Activated naive CD8-positive, alpha-beta T cell treated with anti-CD3 and anti-CD28 coated beads, Interleukin-2, amount 10 ng/mL, durations not matched to agents 7 days and 5 days (primary cell): ENCODE data around the gene IL37. TPM values are rescaled to one million over a fixed set of nuclear protein-coding genes. Genes with fewer than 3 reads are reported as not detected.
A peak's percentile ranks its signal among the peaks of the same experiment; 100 is the strongest.

Experiments
- ATAC-seq: fragments of 150-1000 bp; cut with Tn5 transposase; one replicate; pipeline ENCODE4 v1.10.0; 2021; ENCODE audit warnings: low read depth, moderate library complexity
- POLR2A ChIA-PET: fragments of 350-600 bp; sonication (Branson Sonifier 250); formaldehyde crosslinking; loops from one replicate; lab custom pipeline; 2021; ENCODE audit warnings: antibody characterized with exemption; lab: Charles Lee
- DNase-seq: peaks from one replicate; pipeline ENCODE4 v3.0.0; 2021
- H3K27ac Mint-ChIP-seq: one replicate; pipeline ENCODE4 v1.8.0; 2022; ENCODE audit warnings: mild to moderate bottlenecking, mixed read lengths
- H3K27me3 Mint-ChIP-seq: one replicate; pipeline ENCODE4 v1.8.0; 2022; ENCODE audit warnings: mild to moderate bottlenecking, moderate library complexity, mixed read lengths
- H3K36me3 Mint-ChIP-seq: one replicate; pipeline ENCODE4 v1.8.0; 2021; ENCODE audit warnings: mild to moderate bottlenecking, mixed read lengths
- H3K4me1 Mint-ChIP-seq: one replicate; pipeline ENCODE4 v1.8.0; 2021; ENCODE audit warnings: mixed read lengths
- H3K4me3 Mint-ChIP-seq: one replicate; pipeline ENCODE4 v1.8.0; 2022; ENCODE audit warnings: mild to moderate bottlenecking, moderate library complexity, mixed read lengths
- H3K9me3 Mint-ChIP-seq: one replicate; pipeline ENCODE4 v1.8.0; 2021; ENCODE audit warnings: mixed read lengths
- total RNA-seq, 2 experiments: library from RNA; stranded (reverse); gene quantifications; one replicate each; pipeline ENCODE4 v1.2.3, GENCODE V29; 2021

Gene IL37, protein sequence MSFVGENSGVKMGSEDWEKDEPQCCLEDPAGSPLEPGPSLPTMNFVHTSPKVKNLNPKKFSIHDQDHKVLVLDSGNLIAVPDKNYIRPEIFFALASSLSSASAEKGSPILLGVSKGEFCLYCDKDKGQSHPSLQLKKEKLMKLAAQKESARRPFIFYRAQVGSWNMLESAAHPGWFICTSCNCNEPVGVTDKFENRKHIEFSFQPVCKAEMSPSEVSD
- not detected for total RNA-seq

DNA sequence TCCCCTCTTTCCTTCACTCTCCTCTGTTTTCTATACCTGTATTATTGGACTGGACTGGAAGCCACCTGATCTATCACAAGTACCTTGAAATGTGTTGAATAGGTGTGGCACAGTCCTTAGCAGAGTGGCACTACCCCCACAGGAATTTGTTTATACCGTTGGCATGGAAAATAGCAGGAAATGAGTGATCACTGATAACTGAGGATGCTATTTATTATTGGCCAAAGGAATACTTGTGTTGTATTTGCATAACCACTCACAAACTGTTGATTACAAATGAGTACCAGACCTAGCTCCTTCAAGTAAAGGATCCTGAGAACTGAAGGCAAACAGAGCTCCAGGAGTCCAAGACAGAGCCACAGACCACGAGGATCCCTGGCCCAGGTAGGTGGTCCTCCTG lies at the start of gene IL37:
TSS of gene IL37 (plus strand) at position 301 of the 400 bp plus-strand sequence. CDS start 1,848 bp downstream, outside the sequence.
- peaks cover 11% of the 10 kb centered on the region for H3K4me1 Mint-ChIP-seq
- peaks cover 6% of the 10 kb centered on the region for H3K27me3 Mint-ChIP-seq
- no peak within 1 kb of the TSS for H3K27ac Mint-ChIP-seq
- no peak within 1 kb of the TSS for H3K4me3 Mint-ChIP-seq
- no peak for ATAC-seq
- POLR2A ChIA-PET = no interaction called here
- no peak for DNase-seq
- peaks cover 2% of the 10 kb centered on the region for H3K9me3 Mint-ChIP-seq
- H3K36me3 Mint-ChIP-seq = no peaks in the 10 kb centered on the region

DNA sequence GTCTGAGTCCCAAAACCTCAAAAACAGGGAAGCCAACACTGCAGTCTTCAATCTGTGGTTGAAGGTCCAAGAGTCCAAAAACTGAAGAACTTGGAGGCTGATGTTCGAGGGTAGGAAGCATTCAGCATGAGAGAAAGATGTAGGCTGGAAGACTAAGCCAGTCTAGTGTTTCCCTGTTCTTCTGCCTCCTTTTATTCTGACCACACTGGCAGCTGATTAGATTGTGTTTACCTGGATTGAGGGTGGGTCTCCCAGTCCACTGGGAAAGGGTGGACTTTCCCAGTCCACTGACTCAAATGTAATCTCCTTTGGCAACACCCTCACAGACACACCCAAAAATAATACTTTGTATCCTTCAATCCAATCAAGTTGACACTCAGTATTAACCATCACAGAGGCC lies 46.9 kb upstream of the IL37 start:
- Mint-ChIP-seq H3K4me1 (peaks cover 2% of the 10 kb centered on the region), H3K4me3 (no peak overlapping the region), H3K27me3 (peaks cover 20% of the 10 kb centered on the region), H3K27ac (no peak overlapping the region), H3K36me3 (peaks cover 7% of the 10 kb centered on the region), H3K9me3 (peaks cover 21% of the 10 kb centered on the region)
- ATAC-seq (no peak), DNase-seq (no peak)
- POLR2A ChIA-PET = no interaction called here

DNA sequence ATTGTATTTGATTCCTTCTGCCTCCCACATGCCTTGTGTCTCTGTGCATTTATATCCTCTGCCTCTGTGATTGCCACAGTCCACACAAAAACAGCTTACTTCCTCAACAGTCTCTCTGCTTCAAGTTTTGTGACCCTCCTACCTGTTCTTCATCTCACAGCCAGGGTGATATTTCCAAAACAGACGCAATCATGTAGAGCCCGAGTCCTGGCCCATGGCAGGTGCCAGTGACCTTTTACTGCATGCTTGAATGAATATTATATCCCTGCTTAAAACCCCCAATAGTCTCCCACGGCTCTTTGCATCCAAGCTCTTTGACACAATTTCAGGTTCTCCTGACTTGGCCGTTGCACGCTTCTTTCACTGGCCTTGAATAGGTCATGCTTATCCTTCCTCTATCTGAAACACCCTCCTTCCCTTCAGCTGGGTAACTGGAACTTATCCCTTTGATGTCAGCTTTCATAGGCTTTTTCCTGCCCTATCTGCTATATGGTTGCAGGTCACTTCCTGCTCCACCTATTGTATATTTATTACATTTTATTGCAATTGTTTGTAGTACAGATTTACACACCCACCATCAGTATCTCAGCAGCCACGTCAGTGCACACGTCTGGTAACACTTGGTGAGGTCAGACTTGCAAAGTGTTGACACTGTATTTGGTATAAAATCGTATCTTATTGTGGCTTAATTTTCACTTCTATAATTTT lies 44.7 kb upstream of the IL37 start:
- Mint-ChIP-seq H3K27me3 (peaks cover 26% of the 10 kb centered on the region), H3K4me3 (no peak overlapping the region), H3K9me3 (peaks cover 15% of the 10 kb centered on the region), H3K27ac (no peak overlapping the region), H3K4me1 (peaks cover 3% of the 10 kb centered on the region), H3K36me3 (peaks cover 3% of the 10 kb centered on the region)
- POLR2A ChIA-PET = no interaction called here
- DNase-seq (no peak), ATAC-seq (no peak)

DNA sequence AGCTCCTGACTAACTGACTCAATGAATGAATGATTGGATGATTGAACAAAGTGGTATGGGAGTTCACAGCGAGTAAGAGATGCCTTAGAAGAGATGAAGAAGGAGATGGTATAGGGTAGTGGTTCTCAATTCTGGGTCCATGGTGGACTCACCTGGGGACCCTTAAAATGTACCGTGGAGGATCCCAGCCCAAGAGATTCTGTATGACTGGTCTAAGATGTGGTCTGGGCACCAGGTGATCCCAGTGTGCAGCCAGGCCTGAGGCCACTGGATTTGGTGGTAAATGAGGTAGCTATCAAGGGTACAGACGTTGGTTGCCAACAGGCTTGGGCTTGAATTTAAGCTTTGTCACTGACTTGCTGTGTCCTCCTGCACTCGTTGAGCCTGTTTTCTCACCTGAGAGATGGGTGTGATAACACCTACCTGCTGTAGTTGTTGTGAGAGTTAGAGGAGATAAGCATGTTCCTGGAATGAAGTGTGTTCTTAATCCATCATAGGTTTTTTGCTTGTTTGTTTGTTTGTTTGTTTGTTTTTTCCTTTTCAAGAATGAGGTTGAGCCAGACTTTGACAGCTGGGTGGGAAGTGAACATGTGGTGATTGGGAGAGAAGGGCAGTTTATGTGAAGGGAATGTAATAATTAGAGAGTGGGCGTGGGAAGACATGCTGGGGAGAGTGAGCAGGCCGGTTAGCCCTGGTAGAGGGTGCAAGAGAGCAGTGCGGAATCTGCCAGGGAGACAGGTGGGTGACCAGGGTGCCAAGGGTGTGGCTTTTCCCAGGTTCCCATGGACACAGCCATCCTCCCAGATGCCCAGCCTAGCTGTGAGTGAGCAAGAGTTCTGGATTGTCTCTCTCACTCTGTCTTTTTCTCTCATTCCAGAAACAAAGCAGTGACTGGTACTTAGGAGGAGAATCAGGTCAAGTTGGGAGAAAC lies 43.0 kb upstream of the IL37 start:
- H3K27me3 Mint-ChIP-seq = peaks cover 42% of the 10 kb centered on the region
- H3K27ac Mint-ChIP-seq = no peak overlapping the region
- peaks cover 3% of the 10 kb centered on the region for H3K36me3 Mint-ChIP-seq
- POLR2A ChIA-PET = no interaction called here
- peaks cover 11% of the 10 kb centered on the region for H3K9me3 Mint-ChIP-seq
- DNase-seq (no peak), ATAC-seq (no peak)
- peaks cover 3% of the 10 kb centered on the region for H3K4me1 Mint-ChIP-seq
- no peak overlapping the region for H3K4me3 Mint-ChIP-seq

DNA sequence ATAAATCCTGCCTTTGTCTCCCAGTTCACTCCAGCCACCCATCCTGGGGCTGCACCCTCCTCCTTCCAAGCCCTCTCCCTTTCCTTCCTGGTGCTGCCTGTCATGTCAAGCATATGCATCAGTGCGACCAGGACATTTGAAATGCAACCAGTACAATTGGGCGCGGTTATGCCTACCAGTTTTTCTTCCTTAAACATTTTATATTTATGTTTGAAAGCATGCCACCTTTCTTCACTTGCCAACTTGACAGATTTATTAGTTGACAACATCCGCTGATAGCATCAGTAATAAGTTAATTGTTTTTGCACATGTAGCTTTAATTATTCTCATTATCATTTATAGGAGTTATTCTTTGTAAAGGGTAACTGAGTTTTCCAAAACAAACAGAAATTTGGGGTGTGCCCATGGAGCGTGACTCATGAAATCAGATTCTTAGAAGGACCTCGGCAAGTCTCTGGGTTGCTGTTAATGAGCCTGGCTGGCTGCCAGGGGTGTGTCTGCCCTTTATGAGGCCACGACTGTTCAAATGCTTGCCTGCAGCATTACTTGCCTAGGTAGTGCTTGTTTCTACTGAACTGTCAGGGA lies 41.6 kb upstream of the IL37 start:
- Mint-ChIP-seq H3K36me3 (peaks cover 3% of the 10 kb centered on the region), H3K9me3 (peaks cover 4% of the 10 kb centered on the region), H3K27ac (no peak overlapping the region), H3K27me3 (peaks cover 48% of the 10 kb centered on the region), H3K4me3 (no peak overlapping the region), H3K4me1 (peaks cover 3% of the 10 kb centered on the region)
- DNase-seq (no peak), ATAC-seq (no peak)
- POLR2A ChIA-PET = interaction anchor here (0.8 kb wide), 1 partner anchor 87 kb away, joined by 3 read pairs; no protein-coding TSS in a partner anchor

DNA sequence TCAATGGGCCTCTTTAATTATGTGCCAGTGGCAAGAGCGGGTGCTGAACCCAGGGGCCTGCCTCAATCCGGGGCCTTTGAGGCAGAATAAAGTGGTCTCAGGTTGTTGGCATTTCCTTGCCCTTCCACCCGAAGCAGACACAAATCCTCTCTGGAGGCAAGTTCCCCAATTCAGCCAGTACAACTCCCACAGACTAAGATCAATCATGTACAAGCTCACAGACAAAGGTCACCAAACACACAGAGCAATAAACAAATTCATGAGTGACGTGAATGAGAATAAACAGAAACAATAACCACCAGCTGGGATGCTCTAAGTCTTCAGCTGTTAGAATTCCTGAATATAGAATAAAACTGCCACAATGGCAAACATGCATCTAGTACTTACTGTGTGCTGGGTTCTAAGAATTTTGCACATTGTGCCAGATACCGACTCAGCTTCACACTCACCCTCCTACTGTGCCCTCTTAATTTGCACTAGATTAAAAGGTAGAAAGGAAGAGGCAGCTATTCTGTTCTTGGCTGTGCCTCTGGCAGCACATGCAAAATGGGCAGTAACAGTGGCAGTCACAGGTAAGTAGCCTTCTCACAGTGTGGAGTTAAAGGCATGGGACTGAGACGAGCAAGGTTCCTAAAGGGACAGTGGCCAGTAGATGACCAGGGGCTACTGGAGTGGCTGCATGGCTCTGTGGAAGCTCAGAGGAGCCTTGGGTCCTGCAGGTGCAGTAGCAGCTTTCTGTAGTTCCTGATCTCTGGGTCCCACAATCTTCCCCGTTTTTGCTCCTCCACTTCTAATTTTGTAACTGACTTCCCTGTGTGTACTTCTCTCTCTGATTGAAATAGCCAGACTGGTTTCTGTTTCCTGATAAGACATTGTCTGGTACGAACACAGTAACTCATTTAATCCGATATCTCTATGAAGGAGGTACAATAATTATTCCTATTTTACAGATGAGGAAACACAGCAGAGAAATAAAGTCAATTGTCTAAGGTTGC lies 39.8 kb upstream of the IL37 start:
- no peak overlapping the region for H3K27ac Mint-ChIP-seq
- ATAC-seq = no peak

DNA sequence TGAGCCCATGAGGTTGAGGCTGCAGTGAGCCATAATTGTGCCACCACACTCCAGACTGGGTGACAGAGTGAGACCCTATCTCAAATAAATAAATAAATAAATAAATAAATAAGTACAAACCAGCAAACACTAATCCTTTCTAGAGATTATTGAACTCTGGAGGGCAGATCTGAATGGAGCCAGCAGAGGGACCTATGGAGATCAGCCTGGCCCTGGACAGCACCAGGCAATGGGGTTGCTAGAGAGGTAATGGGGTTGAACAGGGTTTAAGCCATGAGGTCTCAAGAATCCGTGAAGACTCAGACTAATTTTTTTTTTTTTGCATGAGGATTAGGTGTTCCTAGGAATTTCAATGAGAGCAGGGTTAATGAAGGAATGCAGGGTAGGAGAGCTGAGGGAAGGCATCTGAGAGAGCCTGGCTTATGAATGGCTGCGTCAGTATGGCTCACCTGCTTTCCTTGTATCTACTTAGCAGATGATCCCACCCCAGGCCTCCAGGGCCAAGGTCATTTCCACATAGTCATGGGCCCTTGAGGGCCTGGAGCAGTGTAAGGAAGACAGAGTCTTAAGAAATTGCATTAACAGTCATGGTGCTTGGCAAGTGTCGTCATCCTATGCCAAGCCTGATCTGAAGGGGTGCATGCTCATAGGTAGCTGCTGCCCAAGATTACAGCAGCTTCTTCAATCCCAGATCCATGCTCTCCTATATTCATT lies 34.6 kb upstream of the IL37 start:
- H3K36me3 Mint-ChIP-seq = no peaks in the 10 kb centered on the region
- ATAC-seq (no peak), DNase-seq (no peak)
- H3K9me3 Mint-ChIP-seq = no peaks in the 10 kb centered on the region
- no peak overlapping the region for H3K27ac Mint-ChIP-seq
- H3K4me1 Mint-ChIP-seq = peaks cover 12% of the 10 kb centered on the region
- H3K27me3 Mint-ChIP-seq = peaks cover 29% of the 10 kb centered on the region
- POLR2A ChIA-PET = no interaction called here
- H3K4me3 Mint-ChIP-seq = no peak overlapping the region

More for the DNA sequence above, 39.8 kb upstream of the IL37 start:
- Mint-ChIP-seq H3K4me1 (peaks cover 3% of the 10 kb centered on the region), H3K36me3 (peaks cover 3% of the 10 kb centered on the region), H3K27me3 (peaks cover 51% of the 10 kb centered on the region), H3K4me3 (no peak overlapping the region), H3K9me3 (peaks cover 1% of the 10 kb centered on the region)
- POLR2A ChIA-PET = no interaction called here
- no peak for DNase-seq

DNA sequence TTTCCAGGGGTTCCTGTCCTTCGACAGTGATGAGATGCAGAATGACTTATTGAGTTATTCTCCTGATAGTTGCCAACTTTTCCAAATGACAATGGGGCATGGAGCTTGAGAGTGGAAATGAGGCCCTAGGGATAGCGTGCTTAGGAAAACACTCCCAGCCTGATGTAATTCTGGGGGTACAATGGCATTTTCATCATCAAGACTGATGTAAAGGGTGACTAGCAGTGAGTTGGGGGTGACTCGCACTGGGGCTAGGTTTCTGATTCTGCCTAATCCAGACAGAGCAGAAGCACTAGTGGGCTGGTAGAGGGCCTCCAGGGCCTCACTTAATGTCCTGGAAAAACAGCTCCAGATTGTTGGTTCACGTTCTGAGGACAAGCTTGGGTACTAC lies 34.0 kb upstream of the IL37 start:
- Mint-ChIP-seq H3K9me3 (no peaks in the 10 kb centered on the region), H3K4me3 (no peak overlapping the region), H3K27ac (no peak overlapping the region), H3K27me3 (peaks cover 23% of the 10 kb centered on the region), H3K4me1 (peaks cover 12% of the 10 kb centered on the region), H3K36me3 (no peaks in the 10 kb centered on the region)
- DNase-seq (no peak), ATAC-seq (no peak)
- POLR2A ChIA-PET = no interaction called here

DNA sequence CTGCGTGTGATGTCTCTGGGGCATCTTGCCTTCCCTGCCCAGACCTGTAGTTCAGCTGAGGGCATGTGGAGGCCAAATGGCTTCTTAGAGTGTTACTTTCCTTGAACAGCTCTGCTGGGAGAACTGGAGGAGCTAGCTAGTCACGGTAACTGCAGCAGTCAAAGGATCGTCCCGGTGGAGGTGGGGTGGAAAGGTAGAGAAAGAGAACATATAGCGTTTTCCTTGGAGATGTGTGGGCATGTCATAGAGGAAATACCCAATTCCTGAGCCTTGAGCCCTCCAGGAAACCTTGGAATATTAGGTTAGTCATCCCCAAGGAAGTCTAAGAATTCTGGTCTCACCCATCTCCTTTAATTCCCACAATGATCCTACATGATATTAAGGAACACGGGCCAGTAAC lies 33.5 kb upstream of the IL37 start:
- DNase-seq = no peak
- Mint-ChIP-seq H3K27ac (no peak overlapping the region), H3K27me3 (peaks cover 18% of the 10 kb centered on the region), H3K4me3 (no peak overlapping the region), H3K36me3 (no peaks in the 10 kb centered on the region), H3K9me3 (no peaks in the 10 kb centered on the region), H3K4me1 (peaks cover 12% of the 10 kb centered on the region)
- POLR2A ChIA-PET = no interaction called here
- ATAC-seq = no peak

DNA sequence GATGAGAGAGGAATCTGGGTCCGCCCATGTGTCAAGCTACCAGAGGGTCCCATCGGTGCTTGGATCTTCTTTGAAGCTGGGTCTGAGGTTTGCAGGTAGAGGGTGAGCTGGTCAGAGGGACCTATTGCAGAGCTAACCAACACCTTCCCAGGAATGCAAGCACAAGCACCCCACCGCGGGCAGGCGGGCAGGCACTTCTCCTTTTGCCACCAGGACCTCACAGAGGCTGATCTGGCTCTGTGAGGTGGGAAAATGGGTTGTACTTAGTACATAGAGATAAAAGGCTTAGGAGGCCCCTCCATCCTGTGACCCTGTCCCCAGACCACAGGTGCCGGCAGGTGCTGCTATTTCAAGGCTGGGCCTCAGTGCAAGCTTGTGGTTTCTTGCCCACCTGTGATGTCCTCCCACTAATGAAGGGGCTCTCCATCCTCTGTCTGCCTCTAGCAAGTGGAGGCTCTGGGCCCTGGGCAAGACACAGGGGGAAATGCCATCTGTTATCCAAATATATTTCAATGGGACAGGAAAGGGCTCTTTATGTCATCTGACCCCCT lies 31.4 kb upstream of the IL37 start:
- peaks cover 14% of the 10 kb centered on the region for H3K4me1 Mint-ChIP-seq
- H3K27ac Mint-ChIP-seq = no peak overlapping the region
- no peaks in the 10 kb centered on the region for H3K36me3 Mint-ChIP-seq
- ATAC-seq (no peak), DNase-seq (no peak)
- peaks cover 4% of the 10 kb centered on the region for H3K27me3 Mint-ChIP-seq
- H3K4me3 Mint-ChIP-seq = no peak overlapping the region
- no peaks in the 10 kb centered on the region for H3K9me3 Mint-ChIP-seq
- POLR2A ChIA-PET = no interaction called here

DNA sequence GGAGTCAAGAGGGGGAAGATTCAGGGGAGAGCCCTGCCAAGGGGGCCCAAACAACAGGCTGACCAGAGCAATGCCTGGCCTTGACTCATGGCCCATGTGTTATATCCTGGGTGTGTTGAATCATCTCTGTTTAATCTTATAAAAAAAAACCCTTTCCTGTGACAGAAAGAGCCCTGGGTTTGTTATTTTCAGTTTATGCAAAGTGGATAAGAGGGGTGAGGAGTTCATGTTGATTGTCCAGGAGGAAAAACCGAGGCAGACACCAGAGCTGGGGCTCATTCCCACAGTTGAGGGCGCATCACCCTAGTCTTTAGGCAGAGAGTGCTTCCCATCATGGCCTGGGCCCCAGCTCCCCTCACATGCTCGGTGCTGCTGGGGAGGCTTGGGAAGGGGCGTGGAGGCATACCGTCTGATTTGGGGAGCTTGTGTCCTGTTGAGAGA lies 30.9 kb upstream of the IL37 start:
- peaks cover 2% of the 10 kb centered on the region for H3K27me3 Mint-ChIP-seq
- POLR2A ChIA-PET = no interaction called here
- no peak overlapping the region for H3K4me3 Mint-ChIP-seq
- no peaks in the 10 kb centered on the region for H3K36me3 Mint-ChIP-seq
- H3K9me3 Mint-ChIP-seq = no peaks in the 10 kb centered on the region
- H3K4me1 Mint-ChIP-seq = peaks cover 17% of the 10 kb centered on the region
- DNase-seq (no peak), ATAC-seq (no peak)
- peak overlapping the region; percentile 51 for H3K27ac Mint-ChIP-seq
